HEK293 (cell line): ENCODE results near the gene ATP6V0C.

Experiments
- CTCF ChIA-PET: fragments of 350-600 bp; formaldehyde crosslinking; extraction: SDS; loops from one replicate; lab custom pipeline; 2021; ENCODE audit warnings: antibody characterized with exemption; lab: Yijun Ruan, JAX
- POLR2A ChIA-PET: fragments of 300-600 bp; formaldehyde crosslinking; extraction: SDS; loops from one replicate; lab custom pipeline; 2020; ENCODE audit warnings: antibody characterized with exemption, inconsistent platforms; lab: Yijun Ruan, JAX
- H3K27ac ChIP-seq: fragments of 200-500 bp; sonication (Bioruptor generic); 2 replicates; pipeline ENCODE4 v1.5.1; 2014; ENCODE audit warnings: low read depth, low read length, control low read depth, inconsistent platforms; ENCODE audit errors: extremely low read depth
- H3K36me3 ChIP-seq, 2 experiments: fragments of 200-500 bp in 1 of 2; sonication (Bioruptor generic) in 1 of 2; 1 replicate in 1 of 2; 2 replicates in 1 of 2; pipeline ENCODE4 v1.5.1; 2014 to 2017; ENCODE audit warnings: inconsistent platforms in 2 of 2, low read length in 2 of 2; ENCODE audit not compliant: control insufficient read depth in 2 of 2, insufficient read depth in 1 of 2
- H3K4me1 ChIP-seq: fragments of 200-500 bp; sonication (Bioruptor generic); 2 replicates; pipeline ENCODE4 v1.5.1; 2014; ENCODE audit warnings: mild to moderate bottlenecking, low read length, inconsistent platforms; ENCODE audit not compliant: control insufficient read depth, insufficient read depth
- H3K4me3 ChIP-seq: 2 replicates; pipeline ENCODE4 v1.5.1; 2011; ENCODE audit warnings: low read depth, mild to moderate bottlenecking, control low read depth, low read length, moderate library complexity
- H3K9me3 ChIP-seq: fragments of 200-500 bp; sonication (Bioruptor generic); 2 replicates; pipeline ENCODE4 v1.5.1; 2014; ENCODE audit warnings: low read depth, low read length, inconsistent platforms; ENCODE audit not compliant: control insufficient read depth, insufficient read depth
- ATF2 ChIP-seq: fragments of 450-650 bp; formaldehyde crosslinking; IDR thresholded peaks from 2 replicates; pipeline ENCODE4 v1.5.1; 2016; ENCODE audit warnings: missing biosample characterization, missing genetic modification characterization, low read depth
- GLI2 ChIP-seq: fragments of 450-650 bp; formaldehyde crosslinking; IDR thresholded peaks from 2 replicates; pipeline ENCODE4; 2017; ENCODE audit warnings: missing biosample characterization, missing genetic modification characterization, low read depth, borderline replicate concordance
- GLIS1 ChIP-seq: fragments of 450-650 bp; formaldehyde crosslinking; IDR thresholded peaks from 2 replicates; pipeline ENCODE4 v1.5.1; 2016; ENCODE audit warnings: missing biosample characterization, missing genetic modification characterization
- GLIS2 ChIP-seq: fragments of 450-650 bp; formaldehyde crosslinking; IDR thresholded peaks from 2 replicates; pipeline ENCODE4 v1.5.1; 2016; ENCODE audit warnings: missing biosample characterization, missing genetic modification characterization
- IKZF3 ChIP-seq: fragments of 450-650 bp; IDR thresholded peaks from 2 replicates; pipeline ENCODE4 v1.5.0; 2018; ENCODE audit warnings: missing biosample characterization, mild to moderate bottlenecking, missing genetic modification characterization, moderate library complexity
- KLF16 ChIP-seq: fragments of 450-650 bp; formaldehyde crosslinking; IDR thresholded peaks from 2 replicates; pipeline ENCODE4 v1.5.1; 2017; ENCODE audit warnings: missing biosample characterization, missing genetic modification characterization
- PATZ1 ChIP-seq: fragments of 450-650 bp; formaldehyde crosslinking; IDR thresholded peaks from 2 replicates; pipeline ENCODE4 v1.5.1; 2016; ENCODE audit warnings: missing biosample characterization, missing genetic modification characterization
- PRDM6 ChIP-seq: fragments of 450-650 bp; formaldehyde crosslinking; IDR thresholded peaks from 2 replicates; pipeline ENCODE4 v1.5.1; 2017; ENCODE audit warnings: missing biosample characterization, missing genetic modification characterization
- SCRT2 ChIP-seq: fragments of 450-650 bp; formaldehyde crosslinking; IDR thresholded peaks from 2 replicates; pipeline ENCODE4 v1.5.1; 2016; ENCODE audit warnings: missing biosample characterization, missing genetic modification characterization
- YY2 ChIP-seq: fragments of 450-650 bp; formaldehyde crosslinking; IDR thresholded peaks from 2 replicates; pipeline ENCODE4 v1.5.1; 2016; ENCODE audit warnings: missing biosample characterization, missing genetic modification characterization
- ZBTB8A ChIP-seq: fragments of 450-650 bp; formaldehyde crosslinking; IDR thresholded peaks from 2 replicates; pipeline ENCODE4 v1.5.1; 2016; ENCODE audit warnings: missing biosample characterization, missing genetic modification characterization
- ZFHX2 ChIP-seq: fragments of 450-650 bp; formaldehyde crosslinking; conservative IDR thresholded peaks from 2 replicates; pipeline ENCODE4 v1.5.1; 2016; ENCODE audit warnings: missing biosample characterization, missing genetic modification characterization
- ZFP41 ChIP-seq: fragments of 450-650 bp; formaldehyde crosslinking; IDR thresholded peaks from 2 replicates; pipeline ENCODE4 v1.5.1; 2016; ENCODE audit warnings: missing biosample characterization, missing genetic modification characterization, borderline replicate concordance
- ZNF112 ChIP-seq: fragments of 450-650 bp; formaldehyde crosslinking; IDR thresholded peaks from 2 replicates; pipeline ENCODE4 v1.5.0; 2017; ENCODE audit warnings: missing biosample characterization, missing genetic modification characterization
- ZNF121 ChIP-seq: fragments of 450-650 bp; formaldehyde crosslinking; IDR thresholded peaks from 2 replicates; pipeline ENCODE4 v1.5.1; 2016; ENCODE audit warnings: missing biosample characterization, missing genetic modification characterization
- ZNF146 ChIP-seq: fragments of 450-650 bp; formaldehyde crosslinking; IDR thresholded peaks from 2 replicates; pipeline ENCODE4 v1.5.1; 2016; ENCODE audit warnings: missing biosample characterization, missing genetic modification characterization
- ZNF155 ChIP-seq: fragments of 450-650 bp; formaldehyde crosslinking; IDR thresholded peaks from 2 replicates; pipeline ENCODE4 v1.5.1; 2016; ENCODE audit warnings: missing biosample characterization, missing genetic modification characterization
- ZNF169 ChIP-seq: fragments of 450-650 bp; formaldehyde crosslinking; IDR thresholded peaks from 2 replicates; pipeline ENCODE4 v1.5.1; 2016; ENCODE audit warnings: missing biosample characterization, missing genetic modification characterization
- ZNF184 ChIP-seq: fragments of 450-650 bp; IDR thresholded peaks from 2 replicates; pipeline ENCODE4 v1.5.1; 2018; ENCODE audit warnings: missing biosample characterization, mild to moderate bottlenecking, missing genetic modification characterization
- ZNF23 ChIP-seq: fragments of 450-650 bp; formaldehyde crosslinking; IDR thresholded peaks from 2 replicates; pipeline ENCODE4 v1.5.1; 2016; ENCODE audit warnings: missing biosample characterization, missing genetic modification characterization, borderline replicate concordance
- ZNF24 ChIP-seq: fragments of 450-650 bp; formaldehyde crosslinking; IDR thresholded peaks from 2 replicates; pipeline ENCODE4 v1.5.1; 2016; ENCODE audit warnings: missing biosample characterization, missing genetic modification characterization
- ZNF341 ChIP-seq: fragments of 450-650 bp; formaldehyde crosslinking; IDR thresholded peaks from 2 replicates; pipeline ENCODE4; 2016; ENCODE audit warnings: low read depth, missing biosample characterization, missing genetic modification characterization
- ZNF366 ChIP-seq: fragments of 450-650 bp; formaldehyde crosslinking; conservative IDR thresholded peaks from 2 replicates; pipeline ENCODE4 v1.5.1; 2016; ENCODE audit warnings: missing biosample characterization, missing genetic modification characterization
- ZNF544 ChIP-seq: fragments of 450-650 bp; formaldehyde crosslinking; IDR thresholded peaks from 2 replicates; pipeline ENCODE4 v1.5.0; 2017; ENCODE audit warnings: missing biosample characterization, missing genetic modification characterization
- ZNF626 ChIP-seq: fragments of 450-650 bp; sonication (Bioruptor Pico); formaldehyde crosslinking; IDR thresholded peaks from 2 replicates; pipeline ENCODE4 v1.5.1; 2018; ENCODE audit warnings: missing biosample characterization, missing genetic modification characterization, inconsistent platforms
- ZNF76 ChIP-seq: fragments of 450-650 bp; formaldehyde crosslinking; IDR thresholded peaks from 2 replicates; pipeline ENCODE4; 2016; ENCODE audit warnings: low read depth, missing biosample characterization, missing genetic modification characterization, borderline replicate concordance
- ZNF785 ChIP-seq: fragments of 450-650 bp; formaldehyde crosslinking; IDR thresholded peaks from 2 replicates; pipeline ENCODE4 v1.5.1; 2016; ENCODE audit warnings: missing biosample characterization, missing genetic modification characterization
- ZNF791 ChIP-seq: fragments of 450-650 bp; formaldehyde crosslinking; IDR thresholded peaks from 2 replicates; pipeline ENCODE4 v1.5.1; 2016; ENCODE audit warnings: missing biosample characterization, missing genetic modification characterization
- ZSCAN23 ChIP-seq: fragments of 450-650 bp; formaldehyde crosslinking; IDR thresholded peaks from 2 replicates; pipeline ENCODE4 v1.5.1; 2016; ENCODE audit warnings: missing biosample characterization, missing genetic modification characterization
- ZXDB ChIP-seq: fragments of 450-650 bp; formaldehyde crosslinking; IDR thresholded peaks from 2 replicates; pipeline ENCODE4 v1.5.1; 2016; ENCODE audit warnings: missing biosample characterization, missing genetic modification characterization
- TF ChIP-seq, protein P1 (sequence below): fragments of 450-650 bp; formaldehyde crosslinking; IDR thresholded peaks from 2 replicates; pipeline ENCODE4 v1.5.1; 2017; ENCODE audit warnings: missing biosample characterization, missing genetic modification characterization
- TF ChIP-seq, protein P2 (sequence below): fragments of 450-650 bp; formaldehyde crosslinking; optimal IDR thresholded peaks from 2 replicates; pipeline ENCODE3; 2016; ENCODE audit warnings: missing biosample characterization, mild to moderate bottlenecking, missing genetic modification characterization

Gene ATP6V0C

GRCh38 chr16:2520097-2520783 is 6.5 kb downstream of the ATP6V0C start, which contains the start of gene AMDHD2:
AMDHD2 (plus strand) TSS chr16:2520371; CDS start chr16:2520459, 88 bp downstream.
- H3K27ac ChIP-seq: peak within 1 kb of the TSS; percentile 41; the same call in 1 of the 2 replicates
- peaks cover 3% of the 10 kb centered on the region for H3K4me1 ChIP-seq
- H3K4me3 ChIP-seq: peak within 1 kb of the TSS; percentile 68
- ChIA-PET CTCF (interaction anchor here (0.6 kb wide), 1 partner anchor 17 kb away, joined by 3 read pairs; no protein-coding TSS in a partner anchor), POLR2A (interaction anchor here (0.5 to 2.6 kb wide), 10 partner anchors 9 to 365 kb away, joined by 3 to 25 read pairs (median 3); partner anchors contain the start of genes CEMP1, ECI1, PDPK1 and TBC1D24)
- peaks cover 0 to 67% of the 10 kb centered on the region in 2 experiments; a peak in 2 of 3 replicates for H3K36me3 ChIP-seq
- no peaks in the 10 kb centered on the region for H3K9me3 ChIP-seq
- TF ChIP-seq, protein P1, sequence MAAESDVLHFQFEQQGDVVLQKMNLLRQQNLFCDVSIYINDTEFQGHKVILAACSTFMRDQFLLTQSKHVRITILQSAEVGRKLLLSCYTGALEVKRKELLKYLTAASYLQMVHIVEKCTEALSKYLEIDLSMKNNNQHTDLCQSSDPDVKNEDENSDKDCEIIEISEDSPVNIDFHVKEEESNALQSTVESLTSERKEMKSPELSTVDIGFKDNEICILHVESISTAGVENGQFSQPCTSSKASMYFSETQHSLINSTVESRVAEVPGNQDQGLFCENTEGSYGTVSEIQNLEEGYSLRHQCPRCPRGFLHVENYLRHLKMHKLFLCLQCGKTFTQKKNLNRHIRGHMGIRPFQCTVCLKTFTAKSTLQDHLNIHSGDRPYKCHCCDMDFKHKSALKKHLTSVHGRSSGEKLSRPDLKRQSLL (tag by site-specific recombination): peak; percentile 79
- TF ChIP-seq ZNF146 (no peak), ATF2 (tag by site-specific recombination) (no peak), ZXDB (tag by site-specific recombination) (0 out of 2 replicates have a peak, but pooled peaks have one; percentile 31), ZNF791 (tag by site-specific recombination) (no peak), ZSCAN23 (no peak), GLI2 (tag by site-specific recombination) (no peak), ZNF76 (tag by site-specific recombination) (peak; percentile 18; the same call in 1 of the 2 replicates), GLIS1 (tag by site-specific recombination) (peak; percentile 37; the same call in 1 of the 2 replicates), ZNF121 (tag by site-specific recombination) (no peak), ZNF626 (tag by site-specific recombination) (no peak), ZNF23 (tag by site-specific recombination) (no peak), ZNF155 (tag by site-specific recombination) (no peak), ZFHX2 (tag by site-specific recombination) (no peak), PRDM6 (tag by site-specific recombination) (no peak), ZNF184 (tag by site-specific recombination) (no peak), ZFP41 (no peak), GLIS2 (tag by site-specific recombination) (no peak), PATZ1 (tag by site-specific recombination) (no peak), ZNF341 (no peak), KLF16 (tag by site-specific recombination) (peak; percentile 68), ZNF544 (tag by site-specific recombination) (no peak), SCRT2 (tag by site-specific recombination) (0 out of 2 replicates have a peak, but pooled peaks have one; percentile 21), ZNF366 (tag by site-specific recombination) (no peak), IKZF3 (tag by site-specific recombination) (no peak), YY2 (tag by site-specific recombination) (no peak), ZBTB8A (tag by site-specific recombination) (peak; percentile 67), ZNF112 (tag by site-specific recombination) (no peak), ZNF785 (tag by site-specific recombination) (no peak), ZNF169 (tag by site-specific recombination) (no peak), ZNF24 (no peak)
- TF ChIP-seq, protein P2, sequence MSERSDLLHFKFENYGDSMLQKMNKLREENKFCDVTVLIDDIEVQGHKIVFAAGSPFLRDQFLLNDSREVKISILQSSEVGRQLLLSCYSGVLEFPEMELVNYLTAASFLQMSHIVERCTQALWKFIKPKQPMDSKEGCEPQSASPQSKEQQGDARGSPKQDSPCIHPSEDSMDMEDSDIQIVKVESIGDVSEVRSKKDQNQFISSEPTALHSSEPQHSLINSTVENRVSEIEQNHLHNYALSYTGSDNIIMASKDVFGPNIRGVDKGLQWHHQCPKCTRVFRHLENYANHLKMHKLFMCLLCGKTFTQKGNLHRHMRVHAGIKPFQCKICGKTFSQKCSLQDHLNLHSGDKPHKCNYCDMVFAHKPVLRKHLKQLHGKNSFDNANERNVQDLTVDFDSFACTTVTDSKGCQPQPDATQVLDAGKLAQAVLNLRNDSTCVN: peak; percentile 92
